Uterus (tissue), 2 donors: Measurements from ENCODE around the gene LNP1.

Source experiments
- CTCF ChIP-seq, 4 experiments: fragments of 200-600 bp in 2 of 4; fragments of 450-650 bp in 2 of 4; sonication (generic) in 2 of 4; IDR thresholded peaks; one replicate each; pipeline ENCODE4 v1.5.1; 2016 to 2019; ENCODE audit warnings: antibody characterized with exemption in 4 of 4, mild to moderate bottlenecking in 2 of 4, moderate library complexity in 1 of 4
- POLR2A ChIP-seq, 2 donors: fragments of 450-650 bp; IDR thresholded peaks; one replicate each; pipeline ENCODE4 v1.6.1; 2016; ENCODE audit warnings: antibody characterized with exemption in 2 of 2, mild to moderate bottlenecking in 1 of 2, moderate library complexity in 1 of 2

- TF ChIP-seq CTCF (IDR thresholded peaks at IDR 0.05), result no peak
- no peak for TF ChIP-seq POLR2A (IDR thresholded peaks at IDR 0.05)
These were observed 24.0 kb downstream of the LNP1 start for GRCh38 chr3:100425316-100425715.
